Measurements from ENCODE around the gene NINJ2. TPM values are rescaled to one million over a fixed set of nuclear protein-coding genes. Genes with fewer than 3 reads are reported as not detected.

Gene NINJ2
- total and polyA plus RNA-seq, 12 donors = 1.1 to 9.1 (median 2.0) TPM

DNA sequence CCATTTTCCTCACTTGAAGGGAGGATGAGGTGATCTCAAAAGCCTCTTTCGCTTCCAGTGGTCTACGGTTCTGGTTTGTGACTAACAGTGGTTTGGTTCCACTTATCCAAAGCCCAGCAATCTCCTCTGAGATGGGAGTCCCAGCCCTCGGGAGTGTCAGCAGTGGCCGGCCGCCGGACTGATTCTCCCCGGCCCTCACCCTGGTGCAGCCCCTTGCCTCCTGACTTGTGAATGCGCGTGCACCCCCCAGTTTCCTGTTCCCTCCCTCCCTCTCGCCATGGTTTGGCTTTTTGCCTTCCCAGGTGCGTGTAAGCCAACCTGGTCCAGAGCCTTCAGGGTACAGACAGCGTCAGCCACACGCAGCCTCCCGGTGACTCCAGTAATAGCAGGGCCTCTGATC is 129.0 kb downstream of the NINJ2 start:
- Histone ChIP-seq H3K9me3 (replicated peaks in 1 of 3) (no peaks in the 10 kb centered on the region), H3K4me1 (replicated peaks in 1 of 2) (peaks cover 6 to 22% of the 10 kb centered on the region in 2 donors), H3K4me3 (no peak overlapping the region), H3K27ac (no peak overlapping the region), H3K27me3 (no peaks in the 10 kb centered on the region), H3K36me3 (replicated peaks in 1 of 2) (no peaks in the 10 kb centered on the region)
- no peak for TF ChIP-seq POLR2A (IDR thresholded peaks at IDR 0.05)
- TF ChIP-seq, protein P1, sequence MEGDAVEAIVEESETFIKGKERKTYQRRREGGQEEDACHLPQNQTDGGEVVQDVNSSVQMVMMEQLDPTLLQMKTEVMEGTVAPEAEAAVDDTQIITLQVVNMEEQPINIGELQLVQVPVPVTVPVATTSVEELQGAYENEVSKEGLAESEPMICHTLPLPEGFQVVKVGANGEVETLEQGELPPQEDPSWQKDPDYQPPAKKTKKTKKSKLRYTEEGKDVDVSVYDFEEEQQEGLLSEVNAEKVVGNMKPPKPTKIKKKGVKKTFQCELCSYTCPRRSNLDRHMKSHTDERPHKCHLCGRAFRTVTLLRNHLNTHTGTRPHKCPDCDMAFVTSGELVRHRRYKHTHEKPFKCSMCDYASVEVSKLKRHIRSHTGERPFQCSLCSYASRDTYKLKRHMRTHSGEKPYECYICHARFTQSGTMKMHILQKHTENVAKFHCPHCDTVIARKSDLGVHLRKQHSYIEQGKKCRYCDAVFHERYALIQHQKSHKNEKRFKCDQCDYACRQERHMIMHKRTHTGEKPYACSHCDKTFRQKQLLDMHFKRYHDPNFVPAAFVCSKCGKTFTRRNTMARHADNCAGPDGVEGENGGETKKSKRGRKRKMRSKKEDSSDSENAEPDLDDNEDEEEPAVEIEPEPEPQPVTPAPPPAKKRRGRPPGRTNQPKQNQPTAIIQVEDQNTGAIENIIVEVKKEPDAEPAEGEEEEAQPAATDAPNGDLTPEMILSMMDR (IDR thresholded peaks at IDR 0.05) = no peak
- intact Hi-C loops (cut with DNase I) = no loop called here
- no peak for DNase-seq
- WGBS, 4 donors = 89 to 96% (median 96%) methylated on average over 14 of the region's 14 CpGs

GRCh38 chr12:533718-534117 is 129.5 kb downstream of the NINJ2 start:
- 93 to 94% (median 93%) methylated on average over 10 to 14 of the region's 14 CpGs for WGBS, 4 donors
- no peak for DNase-seq

DNA sequence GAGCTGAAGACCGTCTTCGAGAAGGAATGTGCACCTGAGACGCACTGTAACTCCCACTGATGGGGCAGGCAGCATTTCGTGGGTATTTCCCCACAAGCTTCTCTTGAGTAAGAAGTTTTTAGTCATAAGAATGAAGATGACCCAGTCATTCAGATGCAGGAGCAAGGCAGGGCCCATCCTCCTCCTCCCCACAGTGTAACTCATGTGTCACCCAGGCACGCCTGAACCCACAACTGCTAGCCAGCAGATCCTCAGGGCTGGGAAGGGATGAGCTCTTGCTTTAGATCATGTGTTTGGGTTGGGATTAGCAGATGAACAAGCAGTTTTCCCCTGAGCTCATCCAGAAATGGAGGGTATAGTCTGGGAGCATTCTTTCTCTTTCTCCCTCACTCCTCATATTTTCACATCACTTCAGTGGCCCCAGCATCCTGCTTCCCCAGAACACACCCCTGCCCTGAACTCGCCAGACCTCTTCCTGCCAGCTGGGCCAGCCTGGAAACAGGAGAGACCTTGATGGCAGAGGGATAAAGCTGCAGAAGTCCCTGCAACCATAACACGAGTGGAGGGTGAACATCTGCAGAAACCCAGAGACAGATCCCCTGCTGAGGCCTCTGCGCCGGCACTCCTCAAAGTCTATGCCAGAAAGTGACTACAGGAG is 130.2 kb downstream of the NINJ2 start:
- WGBS, 4 donors = 82 to 95% (median 90%) methylated on average over 5 to 9 of the region's 9 CpGs

More at GRCh38 chr12:533718-534117, 129.5 kb downstream of the NINJ2 start:
- Histone ChIP-seq H3K36me3 (replicated peaks in 1 of 2) (no peaks in the 10 kb centered on the region), H3K27ac (no peak overlapping the region), H3K4me1 (replicated peaks in 1 of 2) (peaks cover 6 to 18% of the 10 kb centered on the region in 2 donors), H3K27me3 (no peaks in the 10 kb centered on the region), H3K9me3 (replicated peaks in 1 of 3) (no peaks in the 10 kb centered on the region), H3K4me3 (no peak overlapping the region)
- intact Hi-C loops (cut with DNase I) = no loop called here
- TF ChIP-seq, protein P1 (IDR thresholded peaks at IDR 0.05) = no peak
- no peak for TF ChIP-seq POLR2A (IDR thresholded peaks at IDR 0.05)

GRCh38 chr12:531951-532585 is 131.2 kb downstream of the NINJ2 start:
- Histone ChIP-seq H3K4me3 (no peak overlapping the region), H3K36me3 (replicated peaks in 1 of 2) (no peaks in the 10 kb centered on the region), H3K27ac (no peak overlapping the region), H3K9me3 (replicated peaks in 1 of 3) (no peaks in the 10 kb centered on the region), H3K27me3 (no peaks in the 10 kb centered on the region), H3K4me1 (replicated peaks in 1 of 2) (peaks cover 3 to 9% of the 10 kb centered on the region in 2 donors)
- WGBS, 4 donors = 76 to 88% (median 84%) methylated on average over 3 of the region's 3 CpGs
- intact Hi-C loops (cut with DNase I) = no loop called here
- DNase-seq = no peak
- no peak for TF ChIP-seq POLR2A (IDR thresholded peaks at IDR 0.05)
- TF ChIP-seq, protein P1 (IDR thresholded peaks at IDR 0.05) = no peak

More for the DNA sequence above, 130.2 kb downstream of the NINJ2 start:
- no peaks in the 10 kb centered on the region for H3K27me3 ChIP-seq
- no peaks in the 10 kb centered on the region for H3K9me3 ChIP-seq (replicated peaks in 1 of 3)
- intact Hi-C loops (cut with DNase I) = no loop called here
- TF ChIP-seq POLR2A (IDR thresholded peaks at IDR 0.05) = no peak
- TF ChIP-seq, protein P1 (IDR thresholded peaks at IDR 0.05) = no peak
- H3K4me1 ChIP-seq (replicated peaks in 1 of 2) = peaks cover 3 to 11% of the 10 kb centered on the region in 2 donors
- H3K27ac ChIP-seq = no peak overlapping the region
- H3K36me3 ChIP-seq (replicated peaks in 1 of 2) = no peaks in the 10 kb centered on the region
- no peak overlapping the region for H3K4me3 ChIP-seq
- peak in 3 of 7 donors; percentile 36 to 48 (median 48) for DNase-seq
